Measurements from ENCODE around the gene PACRG.

- TF ChIP-seq EP300 (IDR thresholded peaks at IDR 0.05; ENCODE audit: borderline replicate concordance), result no peak
- no peak for TF ChIP-seq CEBPB (IDR thresholded peaks at IDR 0.05)
- TF ChIP-seq REST (IDR thresholded peaks at IDR 0.05; ENCODE audit: low read depth), result no peak
These were observed 272.0 kb downstream of the PACRG start for GRCh38 chr6:162999575-163000285.

Measured in Ishikawa (cell line).